Measurements from ENCODE around the gene MINDY4. TPM values are rescaled to one million over a fixed set of nuclear protein-coding genes. Genes with fewer than 3 reads are reported as not detected.

MINDY4 gene
- total and polyA plus RNA-seq, 2 of the 8 experiments (the other 6 are each of a cell fraction or from before 2014, with no cell fraction given): 1.3 to 3.6 TPM

- no peak overlapping the region for H2BK5ac ChIP-seq (ENCODE audit: low read depth, low read length)
- no peaks in the 10 kb centered on the region for H3K79me2 ChIP-seq (ENCODE audit: control insufficient read depth in 1 of 2, insufficient read depth in 2 of 2, low read length in 2 of 2)
- FAIRE-seq (no peak), DNase-seq (ENCODE audit: low read depth in 1 of 2, low spot score in 2 of 2) (no peak)
- no peak overlapping the region for H3K56ac ChIP-seq (replicated peaks; ENCODE audit: insufficient read length, low read depth, low read length)
- 95% methylated on average over 6 of the region's 6 CpGs; no CpG with 5 or more reads in 1 of the 2 experiments for WGBS, 2 experiments (ENCODE audit: extremely low coverage in 1 of 2, insufficient coverage in 1 of 2, insufficient read length in 1 of 2, insufficient replicate concordance in 2 of 2, low coverage in 1 of 2, low lambda C conversion rate in 2 of 2, missing lambda C conversion rate in 1 of 2)
- no peak overlapping the region for H3K23ac ChIP-seq (ENCODE audit: insufficient read length)
- H4K91ac ChIP-seq (replicated peaks; ENCODE audit: insufficient read length, low read length): no peak overlapping the region
- H4K5ac ChIP-seq (ENCODE audit: insufficient read length, low read depth, low read length): no peak overlapping the region
- no peaks in the 10 kb centered on the region for H3K79me1 ChIP-seq (ENCODE audit: low read depth, low read length)
- ChIA-PET POLR2A (ENCODE audit: partially characterized antibody) (interaction anchor here (1.2 kb wide), 1 partner anchor 106 kb away, joined by 3 read pairs; no protein-coding TSS in a partner anchor), CTCF (ENCODE audit: partially characterized antibody) (interaction anchor here (0.9 to 12.0 kb wide), 6 partner anchors 15 to 131 kb away, joined by 3 to 309 read pairs (median 16); partner anchors contain the start of gene GHRHR)
- no peak overlapping the region for H2BK120ac ChIP-seq (replicated peaks; ENCODE audit: low read depth, low read length)
- no peak overlapping the region for H3K14ac ChIP-seq (ENCODE audit: insufficient read length)
- no peaks in the 10 kb centered on the region for H4K20me1 ChIP-seq (replicated peaks in 1 of 2; ENCODE audit: control insufficient read depth in 1 of 2, insufficient read depth in 2 of 2, low read length in 2 of 2)
- peaks cover 0 to 9% (median 6%) of the 10 kb centered on the region in 4 experiments; a peak in 6 of 7 replicates for H3K4me1 ChIP-seq (replicated peaks in 1 of 4; ENCODE audit: control insufficient read depth in 3 of 4, insufficient read depth in 4 of 4, low read length in 3 of 4)
- no peak overlapping the region for H3K4me2 ChIP-seq (ENCODE audit: insufficient read depth in 1 of 2, low read depth in 2 of 2, low read length in 2 of 2)
- H3K27ac ChIP-seq (ENCODE audit: low read depth, low read length): no peak overlapping the region
- H3K23me2 ChIP-seq (ENCODE audit: low read depth, low read length): no peaks in the 10 kb centered on the region; the same call in 1 of the 2 replicates
- H2AFZ ChIP-seq (ENCODE audit: low read length): no peak overlapping the region
- no peak overlapping the region for H2BK15ac ChIP-seq (ENCODE audit: low read length)
- no peak overlapping the region for H2AK5ac ChIP-seq (ENCODE audit: low read depth, low read length)
- H2BK12ac ChIP-seq (ENCODE audit: low read depth, low read length): no peak overlapping the region
- no peak overlapping the region for H3K9ac ChIP-seq (replicated peaks in 1 of 4; ENCODE audit: extremely low read depth in 1 of 4, low read depth in 3 of 4, low read length in 3 of 4)
- no peaks in the 10 kb centered on the region for H3K9me3 ChIP-seq (ENCODE audit: insufficient read depth in 2 of 2, low read depth in 1 of 2, low read length in 1 of 2)
- no peak overlapping the region for H2BK20ac ChIP-seq (ENCODE audit: low read length)
- no peaks in the 10 kb centered on the region for H3K36me3 ChIP-seq (ENCODE audit: control insufficient read depth in 2 of 4, insufficient read depth in 4 of 4, low read length in 3 of 4)
- TF ChIP-seq EZH2 (IDR thresholded peaks at IDR 0.05; ENCODE audit: low read depth, low read length, severe bottlenecking) (no peak), RAD21 (IDR thresholded peaks at IDR 0.05 in 1 of 2, conservative IDR thresholded peaks at IDR 0.05 in 1 of 2; ENCODE audit: low read depth in 2 of 2, low read length in 2 of 2) (no peak), HDAC2 (IDR thresholded peaks at IDR 0.05; ENCODE audit: borderline replicate concordance in 1 of 2, low read depth in 2 of 2, low read length in 2 of 2) (no peak), RXRA (IDR thresholded peaks at IDR 0.05; ENCODE audit: insufficient read depth, low read depth, low read length) (no peak), RBBP5 (IDR thresholded peaks at IDR 0.05; ENCODE audit: borderline replicate concordance, low read depth, low read length) (no peak), BACH1 (IDR thresholded peaks at IDR 0.05; ENCODE audit: low read length) (no peak), TBP (IDR thresholded peaks at IDR 0.05; ENCODE audit: low read depth, low read length) (no peak), SP1 (IDR thresholded peaks at IDR 0.05; ENCODE audit: low read depth, low read length) (no peak), JUND (IDR thresholded peaks at IDR 0.05; ENCODE audit: low read length) (no peak)
- no peak overlapping the region for H3K4me3 ChIP-seq (ENCODE audit: extremely low read depth in 1 of 4, insufficient read depth in 2 of 4, low read depth in 3 of 4, low read length in 4 of 4)
- 0 out of 7 replicates have a peak, but pooled peaks cover 0 to 8% (median 0%) of the 10 kb centered on the region in 4 experiments for H3K27me3 ChIP-seq (replicated peaks in 1 of 4; ENCODE audit: control insufficient read depth in 3 of 4, extremely low read depth in 1 of 4, insufficient read depth in 3 of 4, low read length in 3 of 4)
- no peak overlapping the region for H4K8ac ChIP-seq (ENCODE audit: extremely low read depth, insufficient read depth, low read length)
- no peak overlapping the region for H3K4ac ChIP-seq (replicated peaks; ENCODE audit: insufficient read length, low read depth, low read length)
- H3K18ac ChIP-seq (ENCODE audit: extremely low read depth, low read length): no peak overlapping the region
These were observed 161.3 kb downstream of the MINDY4 start for GRCh38 chr7:30932562-30932961.

All from H1 (cell line).